ENCODE data around the gene RAB3A.

GRCh38 chr19:18171605-18172327 lies 32.1 kb downstream of the RAB3A start:
- no peak for TF ChIP-seq POLR2AphosphoS5 (IDR thresholded peaks at IDR 0.05)
- TF ChIP-seq, protein P1, sequence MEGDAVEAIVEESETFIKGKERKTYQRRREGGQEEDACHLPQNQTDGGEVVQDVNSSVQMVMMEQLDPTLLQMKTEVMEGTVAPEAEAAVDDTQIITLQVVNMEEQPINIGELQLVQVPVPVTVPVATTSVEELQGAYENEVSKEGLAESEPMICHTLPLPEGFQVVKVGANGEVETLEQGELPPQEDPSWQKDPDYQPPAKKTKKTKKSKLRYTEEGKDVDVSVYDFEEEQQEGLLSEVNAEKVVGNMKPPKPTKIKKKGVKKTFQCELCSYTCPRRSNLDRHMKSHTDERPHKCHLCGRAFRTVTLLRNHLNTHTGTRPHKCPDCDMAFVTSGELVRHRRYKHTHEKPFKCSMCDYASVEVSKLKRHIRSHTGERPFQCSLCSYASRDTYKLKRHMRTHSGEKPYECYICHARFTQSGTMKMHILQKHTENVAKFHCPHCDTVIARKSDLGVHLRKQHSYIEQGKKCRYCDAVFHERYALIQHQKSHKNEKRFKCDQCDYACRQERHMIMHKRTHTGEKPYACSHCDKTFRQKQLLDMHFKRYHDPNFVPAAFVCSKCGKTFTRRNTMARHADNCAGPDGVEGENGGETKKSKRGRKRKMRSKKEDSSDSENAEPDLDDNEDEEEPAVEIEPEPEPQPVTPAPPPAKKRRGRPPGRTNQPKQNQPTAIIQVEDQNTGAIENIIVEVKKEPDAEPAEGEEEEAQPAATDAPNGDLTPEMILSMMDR (IDR thresholded peaks at IDR 0.05), result no peak

All from prostate gland (tissue), 2 donors.